VCaP (cell line): ENCODE measurements around the gene C10orf67.
"Not testable (repeated sequence)": the region's sequence is repeated elsewhere in the genome, so short reads cannot be mapped to it uniquely, and the experiment has no call there.

ENCODE experiments used
- H3K27ac ChIP-seq: fragments of 450-650 bp; 2 replicates; pipeline ENCODE4 v1.5.1; 2017
- CTCF ChIP-seq: fragments of 450-650 bp; conservative IDR thresholded peaks from 2 replicates; pipeline ENCODE4 v1.5.1; 2017; ENCODE audit warnings: mild to moderate bottlenecking, moderate library complexity

The C10orf67 gene

GRCh38 chr10:23368816-23369640, 24.4 kb upstream of the C10orf67 start:
- no peak for TF ChIP-seq CTCF
- H3K27ac ChIP-seq: no peak overlapping the region

GRCh38 chr10:23367896-23368595, 23.4 kb upstream of the C10orf67 start:
- H3K27ac ChIP-seq: no peak overlapping the region
- no peak for TF ChIP-seq CTCF

GRCh38 chr10:23365417-23366030, 20.9 kb upstream of the C10orf67 start:
- not testable (repeated sequence) for H3K27ac ChIP-seq

GRCh38 chr10:23364378-23364777, 19.8 kb upstream of the C10orf67 start:
- TF ChIP-seq CTCF: no peak
- H3K27ac ChIP-seq: no peak overlapping the region

GRCh38 chr10:23363793-23364135, 19.2 kb upstream of the C10orf67 start:
- TF ChIP-seq CTCF: no peak
- no peak overlapping the region for H3K27ac ChIP-seq

- TF ChIP-seq CTCF: no peak
- no peak overlapping the region for H3K27ac ChIP-seq
These were observed 18.5 kb upstream of the C10orf67 start for GRCh38 chr10:23362879-23363792.

- no peak for TF ChIP-seq CTCF
- H3K27ac ChIP-seq: no peak overlapping the region
These were observed 17.7 kb upstream of the C10orf67 start for GRCh38 chr10:23362069-23362830.
